Activated CD4-positive, alpha-beta T cell treated with anti-CD3 and anti-CD28 coated beads, Interleukin-2, amount 10 ng/mL, durations not matched to agents 7 days and 5 days (primary cell): ENCODE results near the gene BSN. TPM values are rescaled to one million over a fixed set of nuclear protein-coding genes. Genes with fewer than 3 reads are reported as not detected.
"Not testable (repeated sequence)": the region's sequence is repeated elsewhere in the genome, so short reads cannot be mapped to it uniquely, and the experiment has no call there.

ENCODE experiments used
- CTCF ChIA-PET: fragments of 350-600 bp; sonication (Branson Sonifier 250); formaldehyde crosslinking; loops from one replicate; lab custom pipeline; 2021; ENCODE audit warnings: antibody characterized with exemption; lab: Charles Lee
- POLR2A ChIA-PET: fragments of 350-600 bp; sonication (Branson Sonifier 250); formaldehyde crosslinking; loops from one replicate; lab custom pipeline; 2021; ENCODE audit warnings: antibody characterized with exemption; lab: Charles Lee
- DNase-seq: peaks from one replicate; pipeline ENCODE4 v3.0.0-alpha.2; 2020
- H3K27ac Mint-ChIP-seq: one replicate; pipeline ENCODE4 v1.8.0; 2021; ENCODE audit warnings: mild to moderate bottlenecking, moderate library complexity, mixed read lengths
- H3K27me3 Mint-ChIP-seq: one replicate; pipeline ENCODE4 v1.8.0; 2021; ENCODE audit warnings: mixed read lengths
- H3K36me3 Mint-ChIP-seq: one replicate; pipeline ENCODE4 v1.8.0; 2021; ENCODE audit warnings: low read depth, mixed read lengths
- H3K4me1 Mint-ChIP-seq: one replicate; pipeline ENCODE4 v1.8.0; 2021; ENCODE audit warnings: mixed read lengths
- H3K4me3 Mint-ChIP-seq: one replicate; pipeline ENCODE4 v1.8.0; 2021; ENCODE audit warnings: mild to moderate bottlenecking, moderate library complexity, mixed read lengths
- H3K9me3 Mint-ChIP-seq: one replicate; pipeline ENCODE4 v1.8.0; 2021; ENCODE audit warnings: mixed read lengths
- total RNA-seq, 2 experiments: library from RNA; stranded (reverse); gene quantifications; one replicate each; pipeline ENCODE4 v1.2.3, GENCODE V29; 2021

BSN gene
- total RNA-seq, 2 experiments from 2014 or later: 0.06 to 0.07 TPM

DNA sequence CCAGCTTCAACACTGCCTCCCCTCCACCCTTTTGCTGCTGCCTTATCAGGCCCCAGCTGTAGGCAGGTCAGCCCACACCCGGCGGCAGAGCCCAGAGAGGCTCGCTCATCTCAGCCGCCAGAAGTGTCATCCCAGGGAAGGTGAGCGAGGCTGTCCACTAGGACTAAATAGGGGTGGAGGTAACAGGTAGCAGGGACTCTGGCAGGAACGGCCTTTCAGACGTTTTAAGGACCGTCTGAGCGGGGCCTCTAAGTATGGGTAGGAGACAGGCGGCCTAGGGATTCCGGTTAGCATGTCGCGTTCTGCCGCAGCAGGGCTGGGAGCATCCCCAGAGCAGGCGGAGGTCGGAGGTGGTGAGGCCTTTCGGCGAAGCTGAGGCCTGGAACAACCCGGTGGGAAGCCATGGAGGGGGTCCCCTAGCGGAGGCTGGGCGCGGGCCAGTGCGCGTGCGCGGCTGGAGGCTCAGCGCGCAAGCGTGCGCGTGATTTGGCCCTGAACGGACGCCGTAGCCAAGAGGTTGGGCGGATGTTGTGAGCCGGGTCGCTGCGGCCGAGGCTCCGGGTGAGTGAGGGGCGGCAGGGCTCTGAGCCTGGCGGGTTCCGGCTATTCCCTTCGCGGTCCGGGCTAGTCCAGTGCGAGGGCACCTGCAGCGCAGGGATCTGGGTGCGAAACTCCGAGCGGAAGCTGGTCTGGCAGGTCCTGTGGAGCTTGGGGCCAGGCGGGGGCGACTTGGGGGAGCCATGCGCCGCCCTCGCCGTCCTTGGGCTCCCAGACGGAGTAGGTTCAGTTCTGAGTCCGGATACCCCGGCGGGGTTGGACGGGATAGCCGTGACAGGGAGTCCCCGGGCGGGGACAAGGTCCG is 135.0 kb downstream of the BSN start, which contains the start of the genes MST1 and RNF123:
Gene MST1 (minus strand): TSS at position 429 of the 862 bp plus-strand sequence. CDS start 783 bp downstream, outside the sequence.
Gene RNF123 (plus strand): TSS at position 512 of the 862 bp plus-strand sequence. CDS start 1,609 bp downstream, outside the sequence.
- CTCF ChIA-PET: interaction anchor here (1.1 to 1.4 kb wide), 2 partner anchors 9 to 149 kb away, joined by 3 to 5 read pairs; no protein-coding TSS in a partner anchor
- H3K4me1 Mint-ChIP-seq: peaks cover 38% of the 10 kb centered on the region

DNA sequence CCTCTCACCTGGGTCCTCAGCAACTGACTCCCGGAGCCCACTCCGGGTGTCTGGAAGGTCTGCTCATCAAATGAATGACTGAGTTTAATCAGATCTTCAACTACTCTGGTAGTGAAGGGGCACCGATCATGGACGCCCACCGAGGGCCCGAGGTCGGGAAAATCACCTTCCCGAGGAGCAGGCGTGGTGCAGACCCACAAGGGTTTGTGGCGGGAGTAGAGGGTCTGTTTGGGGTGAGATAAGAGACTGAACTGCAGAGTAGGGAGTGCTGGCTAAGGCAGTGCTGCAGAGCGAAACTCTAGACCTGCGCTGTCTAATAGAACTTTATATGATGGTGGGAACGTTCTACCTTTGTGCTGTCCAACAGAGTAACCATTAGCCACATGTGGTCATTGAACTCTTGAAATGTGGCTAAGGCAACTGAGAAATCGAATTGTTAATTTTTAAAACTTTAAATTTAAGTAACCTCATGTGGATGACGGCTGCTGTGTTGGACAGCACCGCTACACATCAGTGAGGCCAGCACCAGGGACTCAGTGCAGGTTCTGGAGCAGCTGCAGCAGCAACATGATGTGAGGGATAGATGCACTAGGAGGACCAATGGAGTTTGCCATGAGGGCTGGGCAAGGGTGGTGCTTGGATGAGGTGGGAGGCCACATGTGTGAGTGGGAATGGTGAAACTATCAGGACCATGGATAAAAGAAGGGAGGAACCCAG is 135.8 kb downstream of the BSN start:
- POLR2A ChIA-PET, DNase-seq, H3K27me3 Mint-ChIP-seq, H3K9me3 Mint-ChIP-seq, H3K36me3 Mint-ChIP-seq: not testable (repeated sequence)
- peak overlapping the region; percentile 92 for H3K27ac Mint-ChIP-seq
- CTCF ChIA-PET: interaction anchor here (1.4 kb wide), 1 partner anchor 150 kb away, joined by 5 read pairs; no protein-coding TSS in a partner anchor
- H3K4me3 Mint-ChIP-seq: peak overlapping the region; percentile 97
- H3K4me1 Mint-ChIP-seq: peaks cover 38% of the 10 kb centered on the region

More for the DNA sequence above, 135.0 kb downstream of the BSN start, which contains the start of the genes MST1 and RNF123:
- Mint-ChIP-seq H3K9me3 (no peaks in the 10 kb centered on the region), H3K27me3 (peaks cover 10% of the 10 kb centered on the region), H3K27ac (peak within 1 kb of the TSS; percentile 92), H3K36me3 (no peaks in the 10 kb centered on the region), H3K4me3 (peak within 1 kb of the TSS; percentile 97)
- peak; percentile 92 for DNase-seq
- POLR2A ChIA-PET: no interaction called here

DNA sequence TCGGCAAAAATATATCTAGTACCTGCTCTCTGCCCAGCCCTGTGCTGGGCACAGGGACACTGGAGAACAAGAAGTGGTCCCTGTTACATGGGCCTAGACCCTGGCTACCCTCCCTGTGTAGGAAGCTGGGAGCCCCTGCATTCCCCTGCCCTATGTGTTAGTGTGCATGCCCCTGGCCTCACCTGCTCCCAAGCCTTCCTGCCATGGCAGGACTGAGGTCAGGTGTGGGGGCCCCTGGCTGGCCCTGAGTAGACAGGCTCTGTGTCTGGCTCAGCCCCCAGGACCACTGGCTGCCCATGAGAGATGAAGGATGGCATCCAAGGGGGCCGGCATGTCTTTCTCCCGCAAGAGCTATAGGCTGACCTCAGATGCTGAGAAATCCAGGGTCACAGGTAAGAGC is 136.6 kb downstream of the BSN start:
- CTCF ChIA-PET, H3K27me3 Mint-ChIP-seq, DNase-seq, H3K9me3 Mint-ChIP-seq, POLR2A ChIA-PET, H3K36me3 Mint-ChIP-seq: not testable (repeated sequence)
- Mint-ChIP-seq H3K4me3 (peak overlapping the region; percentile 97), H3K4me1 (peaks cover 38% of the 10 kb centered on the region), H3K27ac (peak overlapping the region; percentile 66)

DNA sequence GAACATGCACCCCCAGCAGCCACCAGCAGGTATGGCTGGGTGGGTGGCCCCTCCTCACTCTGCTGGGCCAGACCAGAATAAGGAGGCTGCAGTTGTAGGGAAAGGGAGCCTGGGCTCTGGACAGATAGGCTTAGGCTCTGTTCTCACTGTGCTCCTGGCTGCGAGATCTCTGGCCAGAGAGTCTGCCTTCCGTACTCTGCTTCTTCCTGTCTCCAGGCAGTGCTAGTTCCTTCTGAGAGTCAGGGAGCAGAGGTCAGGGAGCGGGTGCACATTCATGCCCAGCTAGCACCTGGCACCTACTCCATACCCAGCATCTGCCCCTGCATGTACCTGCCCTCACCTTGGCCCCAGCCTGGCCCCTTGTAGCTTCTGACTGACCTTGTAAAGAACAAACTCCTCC is 137.2 kb downstream of the BSN start:
- H3K27me3 Mint-ChIP-seq, DNase-seq, H3K4me3 Mint-ChIP-seq, H3K27ac Mint-ChIP-seq, POLR2A ChIA-PET, H3K9me3 Mint-ChIP-seq, H3K36me3 Mint-ChIP-seq, CTCF ChIA-PET: not testable (repeated sequence)
- peaks cover 37% of the 10 kb centered on the region for H3K4me1 Mint-ChIP-seq

DNA sequence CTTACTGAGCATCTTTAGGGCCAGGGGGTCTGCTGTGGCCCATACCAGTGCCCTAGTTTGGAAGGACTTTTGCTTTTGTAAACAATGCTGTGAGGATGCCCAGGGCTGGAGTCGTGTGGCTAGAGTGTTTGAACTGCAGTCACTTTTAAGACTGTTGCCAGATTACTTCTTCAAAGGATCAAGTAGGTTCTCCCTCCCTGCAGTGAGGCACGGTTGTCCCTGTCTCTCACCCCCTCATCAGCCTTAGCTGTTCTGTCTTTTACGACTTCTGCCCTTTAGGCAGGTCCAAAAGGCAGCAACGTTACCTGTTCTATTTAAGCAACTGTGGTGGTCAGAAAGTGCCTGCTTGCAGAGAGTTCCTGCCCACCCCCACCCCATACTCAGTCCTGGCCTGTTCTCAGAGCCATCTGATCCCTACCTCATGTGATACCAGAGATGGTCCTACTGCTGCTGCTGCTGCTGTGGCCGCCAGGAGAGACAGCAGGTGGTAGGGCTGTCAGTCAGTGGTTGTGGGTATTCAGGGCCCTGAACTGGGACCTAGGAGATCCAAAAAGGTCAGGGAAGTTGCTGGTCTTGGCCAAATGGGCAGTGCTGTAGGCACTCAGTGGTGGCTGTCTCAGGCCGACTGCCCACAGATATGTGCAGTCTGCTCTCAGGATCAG is 140.3 kb downstream of the BSN start:
- DNase-seq, H3K27me3 Mint-ChIP-seq, H3K36me3 Mint-ChIP-seq, CTCF ChIA-PET, H3K27ac Mint-ChIP-seq, H3K9me3 Mint-ChIP-seq, H3K4me3 Mint-ChIP-seq: not testable (repeated sequence)
- POLR2A ChIA-PET: interaction anchor here (0.6 kb wide), 1 partner anchor 11 kb away, joined by 3 read pairs; no protein-coding TSS in a partner anchor
- peaks cover 23% of the 10 kb centered on the region for H3K4me1 Mint-ChIP-seq

DNA sequence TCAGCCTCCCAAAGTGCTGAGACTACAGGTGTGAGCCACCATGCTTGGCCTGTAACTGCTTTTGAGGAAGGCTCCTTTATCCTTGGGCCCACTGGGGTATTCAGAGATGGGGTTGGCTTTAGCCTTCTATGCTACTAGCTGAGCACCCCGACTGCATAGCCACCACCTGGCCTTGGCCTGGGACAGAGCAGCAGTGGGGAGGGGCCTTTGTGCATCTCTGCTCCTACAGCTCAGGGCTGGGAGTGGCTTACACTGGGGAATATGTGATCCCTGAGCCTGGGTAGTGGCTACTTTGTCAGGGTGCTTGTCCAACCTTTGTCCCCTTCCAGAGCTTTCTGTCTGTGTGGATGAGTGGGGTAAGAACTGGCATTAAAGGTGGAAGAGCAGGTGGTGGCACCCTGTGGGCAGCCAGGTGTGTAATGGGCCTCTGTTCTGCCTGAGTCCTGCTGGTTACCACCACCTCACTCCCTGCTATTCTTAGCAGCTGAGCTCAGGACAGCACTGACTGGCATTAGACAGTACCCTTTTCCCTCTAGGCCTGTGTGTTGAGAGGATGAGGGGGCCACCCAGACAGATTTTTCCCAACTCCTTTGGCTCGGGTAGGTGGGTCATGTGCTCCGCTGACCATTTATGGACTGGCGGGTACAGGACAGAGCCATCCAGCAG is 141.2 kb downstream of the BSN start:
- POLR2A ChIA-PET: interaction anchor here (0.6 kb wide), 1 partner anchor 10 kb away, joined by 3 read pairs; no protein-coding TSS in a partner anchor
- H3K4me1 Mint-ChIP-seq: peaks cover 13% of the 10 kb centered on the region
- CTCF ChIA-PET: not testable (repeated sequence)

DNA sequence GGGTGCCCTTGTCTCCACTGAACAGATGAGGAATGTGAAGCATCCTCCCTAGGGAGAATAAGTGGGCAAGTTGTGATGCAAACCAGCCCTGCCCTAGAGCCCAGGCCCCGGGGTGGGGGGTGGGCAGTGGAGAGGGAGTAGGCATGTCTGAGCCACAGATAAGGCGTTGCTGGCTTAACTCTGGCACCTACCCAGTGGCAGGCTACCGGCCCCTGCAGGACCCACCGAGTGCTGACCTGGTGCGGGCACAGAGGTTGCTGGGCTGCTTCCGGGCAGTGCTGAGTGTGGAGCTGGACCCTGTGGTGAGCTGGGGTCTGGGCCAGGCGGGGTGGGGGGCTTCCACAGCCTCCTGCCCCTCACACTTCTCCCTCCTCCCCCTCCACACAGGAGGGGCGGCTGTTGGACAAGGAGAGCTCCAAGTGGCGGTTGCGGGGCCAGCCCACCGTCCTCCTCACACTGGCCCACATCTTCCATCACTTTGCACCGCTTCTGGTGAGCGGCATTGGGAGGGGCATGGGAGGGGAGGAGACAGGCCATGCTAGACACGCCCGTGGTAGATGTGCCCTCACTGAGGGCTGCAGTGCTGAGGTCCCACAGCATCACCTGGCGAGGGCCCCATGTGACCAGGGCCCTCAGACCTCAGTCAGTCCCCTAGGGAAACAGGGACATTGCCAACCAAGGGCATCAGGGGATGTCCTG is 145.2 kb downstream of the BSN start:
- DNase-seq: no peak
- Mint-ChIP-seq H3K4me3 (no peak overlapping the region), H3K36me3 (no peaks in the 10 kb centered on the region), H3K27me3 (no peaks in the 10 kb centered on the region), H3K27ac (no peak overlapping the region), H3K9me3 (no peaks in the 10 kb centered on the region), H3K4me1 (no peaks in the 10 kb centered on the region)
- ChIA-PET POLR2A (no interaction called here), CTCF (interaction anchor here (2.0 kb wide), 1 partner anchor 19 kb away, joined by 9 read pairs; the partner anchor contains the start of gene AMIGO3)

More for the DNA sequence above, 141.2 kb downstream of the BSN start:
- H3K27ac Mint-ChIP-seq, H3K4me3 Mint-ChIP-seq, DNase-seq, H3K27me3 Mint-ChIP-seq, H3K9me3 Mint-ChIP-seq, H3K36me3 Mint-ChIP-seq: not testable (repeated sequence)

DNA sequence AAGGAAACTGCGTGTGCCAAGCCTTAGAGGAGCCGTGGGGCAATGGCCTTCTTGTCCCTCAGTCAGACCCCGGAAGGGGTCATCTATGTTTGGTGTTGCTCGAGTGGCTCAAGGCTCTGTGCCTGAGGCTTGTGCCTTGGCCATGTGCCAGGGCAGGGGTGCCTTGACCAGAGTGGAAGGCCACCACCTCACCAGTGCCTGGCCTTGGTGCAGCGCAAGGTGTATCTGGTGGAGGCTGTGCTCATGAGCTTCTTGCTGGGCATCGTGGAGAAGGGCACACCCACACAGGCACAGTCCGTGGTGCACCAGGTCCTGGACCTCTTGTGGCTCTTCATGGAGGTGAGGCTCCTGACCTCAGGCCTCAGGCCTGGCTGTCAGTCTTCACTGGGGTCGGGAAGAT is 145.7 kb downstream of the BSN start:
- Mint-ChIP-seq H3K27me3 (no peaks in the 10 kb centered on the region), H3K27ac (no peak overlapping the region), H3K36me3 (no peaks in the 10 kb centered on the region), H3K9me3 (no peaks in the 10 kb centered on the region), H3K4me1 (no peaks in the 10 kb centered on the region), H3K4me3 (no peak overlapping the region)
- CTCF ChIA-PET: interaction anchor here (1.4 to 2.0 kb wide), 2 partner anchors 19 to 160 kb away, joined by 5 to 9 read pairs; partner anchors contain the start of gene AMIGO3
- POLR2A ChIA-PET: no interaction called here
- DNase-seq: no peak

DNA sequence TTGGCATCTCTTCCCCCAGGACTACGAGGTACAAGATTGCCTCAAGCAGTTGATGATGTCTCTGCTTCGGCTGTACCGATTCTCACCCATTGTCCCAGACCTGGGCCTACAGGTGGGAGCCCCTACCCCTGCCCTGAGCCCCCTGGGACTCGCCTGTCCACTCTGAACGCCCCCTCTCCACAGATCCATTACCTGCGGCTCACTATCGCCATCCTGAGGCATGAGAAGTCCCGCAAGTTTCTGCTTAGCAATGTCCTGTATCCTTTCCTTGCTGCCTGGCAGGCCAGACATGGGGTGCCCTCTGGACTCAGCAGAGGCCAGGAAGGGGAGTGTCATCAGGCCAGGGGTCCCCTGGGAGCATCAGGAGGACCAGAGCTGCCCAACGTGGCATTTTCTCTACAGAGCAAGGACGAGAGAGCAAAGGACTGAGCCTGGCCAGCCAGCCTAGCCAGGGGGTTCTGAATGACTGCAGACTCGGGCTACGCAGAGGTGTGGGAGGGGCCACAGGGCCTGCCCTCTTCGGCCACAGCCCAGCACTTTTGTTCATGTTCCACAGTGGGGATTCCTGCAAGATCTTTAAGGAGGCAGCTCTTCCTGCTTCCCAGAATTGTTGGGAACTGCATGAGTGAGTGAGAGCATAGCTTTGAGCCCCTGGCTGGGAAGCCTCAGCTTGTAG is 146.3 kb downstream of the BSN start:
- POLR2A ChIA-PET: no interaction called here

DNA sequence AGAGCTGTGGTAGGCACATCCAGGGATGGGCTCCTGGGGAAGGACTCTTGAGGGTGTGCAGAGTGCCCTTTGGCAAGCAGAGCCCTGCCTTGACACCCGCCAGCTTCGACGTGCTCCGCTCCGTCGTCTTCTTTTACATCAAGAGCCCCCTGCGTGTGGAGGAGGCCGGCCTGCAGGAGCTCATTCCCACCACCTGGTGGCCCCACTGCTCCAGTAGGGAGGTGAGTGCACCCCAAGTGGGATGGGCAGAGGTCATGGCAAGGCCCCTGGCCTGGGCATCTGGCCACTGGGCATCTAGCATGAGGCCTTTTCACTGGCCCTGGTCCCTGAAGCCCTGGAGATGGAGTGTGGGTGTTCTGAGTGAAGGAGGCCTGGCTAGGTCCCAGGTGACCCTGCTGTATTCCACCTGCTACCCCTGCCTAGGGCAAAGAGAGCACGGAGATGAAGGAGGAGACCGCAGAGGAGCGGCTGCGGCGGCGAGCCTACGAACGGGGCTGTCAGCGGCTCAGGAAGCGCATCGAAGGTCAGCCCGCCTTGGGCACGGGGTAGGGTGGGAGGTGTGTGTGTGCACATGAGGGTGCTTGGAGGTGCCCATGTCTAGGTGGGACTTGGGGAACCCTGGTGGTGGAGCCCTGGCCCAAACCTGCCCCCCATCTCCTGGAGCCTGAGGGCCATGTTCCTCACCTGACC is 147.3 kb downstream of the BSN start:
- CTCF ChIA-PET: interaction anchor here (0.6 to 2.0 kb wide), 7 partner anchors 10 to 395 kb away, joined by 3 to 9 read pairs (median 3); partner anchors contain the start of gene AMIGO3
- DNase-seq: no peak
- Mint-ChIP-seq H3K27ac (no peak overlapping the region), H3K4me3 (no peak overlapping the region), H3K9me3 (no peaks in the 10 kb centered on the region), H3K36me3 (no peaks in the 10 kb centered on the region), H3K27me3 (no peaks in the 10 kb centered on the region), H3K4me1 (no peaks in the 10 kb centered on the region)
- POLR2A ChIA-PET: no interaction called here

More for the DNA sequence above, 146.3 kb downstream of the BSN start:
- Mint-ChIP-seq H3K4me1 (no peaks in the 10 kb centered on the region), H3K4me3 (no peak overlapping the region), H3K9me3 (no peaks in the 10 kb centered on the region), H3K27me3 (no peaks in the 10 kb centered on the region), H3K36me3 (no peaks in the 10 kb centered on the region), H3K27ac (no peak overlapping the region)
- CTCF ChIA-PET: interaction anchor here (0.6 to 2.0 kb wide), 7 partner anchors 11 to 396 kb away, joined by 3 to 9 read pairs (median 3); partner anchors contain the start of gene AMIGO3
- DNase-seq: no peak
